Measurements from ENCODE around the gene SMR3B.

The SMR3B gene

DNA sequence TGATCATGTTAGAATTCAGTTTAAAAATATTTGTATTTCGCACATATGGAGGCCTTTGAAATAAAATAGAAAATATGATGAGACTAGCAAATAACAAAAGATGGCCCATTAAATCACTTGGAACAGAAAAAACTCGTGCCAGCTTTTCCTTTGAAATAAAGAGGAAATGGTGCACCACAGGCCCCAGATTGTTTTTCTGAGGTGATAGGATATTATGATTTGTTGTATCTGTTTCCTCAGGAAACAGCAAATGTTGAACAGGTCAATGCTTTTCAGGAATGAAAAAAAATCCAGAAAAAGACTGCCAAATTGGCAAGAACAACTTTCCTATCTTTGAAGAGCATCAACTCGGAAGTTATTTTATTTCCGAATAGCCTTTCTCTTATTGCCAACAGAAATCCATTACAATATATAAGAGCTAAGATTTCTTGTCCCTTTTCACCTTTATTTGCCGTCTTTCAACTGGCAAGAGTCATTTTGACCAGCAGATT, at the start of gene SMR3B:
SMR3B (plus strand) TSS at position 441 of the 491 bp plus-strand sequence. CDS start 1,380 bp downstream, outside the sequence.
- TF ChIP-seq, protein P1, sequence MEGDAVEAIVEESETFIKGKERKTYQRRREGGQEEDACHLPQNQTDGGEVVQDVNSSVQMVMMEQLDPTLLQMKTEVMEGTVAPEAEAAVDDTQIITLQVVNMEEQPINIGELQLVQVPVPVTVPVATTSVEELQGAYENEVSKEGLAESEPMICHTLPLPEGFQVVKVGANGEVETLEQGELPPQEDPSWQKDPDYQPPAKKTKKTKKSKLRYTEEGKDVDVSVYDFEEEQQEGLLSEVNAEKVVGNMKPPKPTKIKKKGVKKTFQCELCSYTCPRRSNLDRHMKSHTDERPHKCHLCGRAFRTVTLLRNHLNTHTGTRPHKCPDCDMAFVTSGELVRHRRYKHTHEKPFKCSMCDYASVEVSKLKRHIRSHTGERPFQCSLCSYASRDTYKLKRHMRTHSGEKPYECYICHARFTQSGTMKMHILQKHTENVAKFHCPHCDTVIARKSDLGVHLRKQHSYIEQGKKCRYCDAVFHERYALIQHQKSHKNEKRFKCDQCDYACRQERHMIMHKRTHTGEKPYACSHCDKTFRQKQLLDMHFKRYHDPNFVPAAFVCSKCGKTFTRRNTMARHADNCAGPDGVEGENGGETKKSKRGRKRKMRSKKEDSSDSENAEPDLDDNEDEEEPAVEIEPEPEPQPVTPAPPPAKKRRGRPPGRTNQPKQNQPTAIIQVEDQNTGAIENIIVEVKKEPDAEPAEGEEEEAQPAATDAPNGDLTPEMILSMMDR (IDR thresholded peaks at IDR 0.05), result no peak

DNA sequence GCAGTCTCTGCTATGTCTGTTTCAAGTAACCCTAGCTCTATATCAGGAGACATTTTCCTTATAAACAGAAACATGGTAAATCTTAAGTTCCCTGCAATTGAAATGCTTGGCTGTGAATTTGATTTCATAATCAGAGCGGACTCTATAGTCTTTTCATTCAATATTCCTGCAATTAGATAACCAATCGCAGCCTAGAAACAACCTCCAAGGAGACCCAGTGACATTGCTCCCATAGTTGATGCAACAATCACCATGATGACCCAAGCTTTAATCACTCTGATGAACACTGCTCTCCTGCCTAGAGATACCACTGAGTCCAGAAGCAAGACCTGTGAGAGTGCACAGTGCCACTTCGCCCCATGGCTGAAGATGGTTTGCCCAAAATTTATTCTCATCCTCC, 48.2 kb upstream of the SMR3B start, which contains the start of gene CABS1:
CABS1 (plus strand) TSS at position 301 of the 400 bp plus-strand sequence; CDS start at position 360, 59 bp downstream.
- TF ChIP-seq, protein P1 (IDR thresholded peaks at IDR 0.05), result no peak

DNA sequence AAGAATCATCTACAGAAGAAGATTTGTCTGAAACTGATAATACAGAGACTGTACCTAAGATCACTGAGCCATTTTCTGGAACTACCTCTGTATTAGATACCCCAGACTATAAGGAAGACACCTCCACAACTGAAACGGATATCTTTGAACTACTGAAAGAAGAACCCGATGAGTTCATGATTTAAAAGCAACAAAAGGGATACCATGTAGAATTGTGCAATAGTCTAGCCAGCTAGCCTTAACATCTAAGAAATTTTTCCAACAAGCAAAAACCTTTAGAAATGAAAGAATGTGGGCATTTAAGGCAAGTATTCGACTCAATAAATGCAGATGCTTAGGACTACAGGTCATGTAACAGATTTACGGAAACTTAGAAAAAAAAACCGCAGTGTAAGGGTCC, 46.9 kb upstream of the SMR3B start:
- TF ChIP-seq, protein P1 (IDR thresholded peaks at IDR 0.05), result no peak

DNA sequence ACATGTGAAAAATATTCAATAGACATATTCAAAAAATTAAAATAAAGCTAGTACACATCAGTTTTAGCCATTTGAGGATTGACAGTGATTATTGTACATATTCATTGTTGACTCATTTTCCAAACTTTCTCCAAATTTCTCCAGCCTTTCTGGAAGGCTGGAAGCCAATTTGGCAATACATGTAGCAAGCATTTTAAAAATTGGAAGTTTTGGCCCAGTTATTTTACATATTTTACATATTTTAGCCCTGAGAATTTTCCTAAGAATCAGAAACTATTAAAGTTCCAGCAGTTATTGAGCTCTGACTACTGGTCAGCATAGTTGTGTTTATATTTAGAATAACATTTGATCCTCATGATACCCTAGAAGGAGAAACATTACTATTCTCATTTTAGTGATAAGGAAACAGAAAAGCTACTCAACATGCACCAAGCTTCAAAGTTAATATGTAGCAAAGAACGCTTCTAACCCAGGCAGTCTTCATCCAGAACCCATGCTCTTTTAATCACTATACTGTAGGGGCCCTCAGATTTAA, 45.0 kb upstream of the SMR3B start:
- TF ChIP-seq, protein P1 (IDR thresholded peaks at IDR 0.05), result no peak

DNA sequence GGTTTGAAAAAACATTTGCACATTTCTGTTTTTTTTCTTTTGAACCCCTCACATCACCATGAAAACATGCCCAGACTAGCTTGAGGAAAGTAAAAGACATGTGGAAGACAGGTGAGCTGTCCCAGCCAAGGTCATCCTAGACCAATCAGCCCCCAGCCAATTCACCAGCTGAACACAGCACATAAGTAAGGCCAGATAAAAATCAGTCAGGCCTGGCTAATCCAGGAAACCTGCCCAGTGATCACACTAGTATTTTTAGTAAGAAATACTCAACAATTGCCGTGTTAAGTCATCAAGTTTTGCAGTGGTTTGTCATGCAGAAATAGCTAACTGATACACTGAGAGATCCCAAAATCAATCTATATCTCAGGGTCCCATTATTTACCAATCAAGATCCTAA, 26.7 kb upstream of the SMR3B start:
- TF ChIP-seq, protein P1 (IDR thresholded peaks at IDR 0.05), result no peak

DNA sequence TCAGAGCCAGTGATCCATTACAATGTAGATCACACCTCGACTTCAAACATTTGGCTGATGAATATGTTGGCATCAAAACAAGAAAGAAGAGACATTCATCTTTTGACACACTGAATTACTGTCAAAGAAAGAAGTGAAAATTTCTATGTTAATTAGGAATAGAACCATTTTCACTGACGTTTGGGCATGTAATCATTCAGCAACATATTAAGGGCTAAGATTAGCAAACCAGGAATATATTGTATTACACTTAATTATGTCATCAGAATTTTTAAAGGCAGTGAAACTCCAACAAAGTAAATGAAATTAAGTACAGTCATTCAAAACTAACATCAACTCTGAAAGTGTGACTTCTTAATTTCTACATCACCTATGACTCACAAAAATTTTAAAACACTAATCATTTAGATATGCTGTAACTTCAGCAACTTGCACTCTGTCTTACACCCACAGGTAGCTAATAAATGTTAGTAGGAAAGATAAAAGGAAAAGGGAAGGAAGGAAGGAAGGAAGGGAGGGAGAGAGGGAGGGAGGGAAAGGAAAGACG, 23.7 kb upstream of the SMR3B start:
- TF ChIP-seq, protein P1 (IDR thresholded peaks at IDR 0.05), result no peak

DNA sequence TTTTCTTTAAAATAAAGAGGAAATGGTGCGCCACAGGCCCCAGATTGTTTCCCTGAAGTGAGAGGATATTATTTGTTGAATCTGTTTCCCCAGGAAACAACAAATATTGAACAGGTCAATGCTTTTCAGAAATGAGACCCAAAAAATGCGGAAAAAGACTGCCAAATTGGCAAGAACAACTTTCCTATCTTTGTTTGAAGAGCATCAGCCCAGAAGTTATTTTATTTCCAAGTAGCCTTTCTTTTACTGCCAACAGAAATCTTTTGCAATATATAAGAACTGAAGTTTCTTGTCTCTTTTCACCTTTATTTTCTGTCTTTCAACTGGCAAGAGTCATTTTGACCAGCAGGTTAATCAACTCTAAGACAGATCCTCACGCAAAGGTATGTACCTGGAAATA, 22.5 kb upstream of the SMR3B start, which contains the start of gene SMR3A:
SMR3A (plus strand) TSS at position 301 of the 400 bp plus-strand sequence. CDS start 1,356 bp downstream, outside the sequence.
- TF ChIP-seq, protein P1 (IDR thresholded peaks at IDR 0.05), result no peak
